HG03378 (cell line): Measurements from ENCODE around the gene BAIAP2.

Experiments
- ATAC-seq: cut with Tn5 transposase; IDR thresholded peaks from one replicate; pipeline ENCODE4 v1.9.1; 2021; ENCODE audit warnings: mild to moderate bottlenecking, moderate library complexity; ENCODE audit not compliant: unreplicated experiment

The BAIAP2 gene

GRCh38 chr17:81035521-81036196, 708 bp downstream of the BAIAP2 start:
- no peak for ATAC-seq

GRCh38 chr17:81036197-81036941, 1.4 kb downstream of the BAIAP2 start:
- no peak for ATAC-seq

GRCh38 chr17:81037026-81037797, 2.3 kb downstream of the BAIAP2 start:
- ATAC-seq, result no peak

- ATAC-seq, result no peak
Measured at GRCh38 chr17:81037798-81038733, 3.1 kb downstream of the BAIAP2 start.

DNA sequence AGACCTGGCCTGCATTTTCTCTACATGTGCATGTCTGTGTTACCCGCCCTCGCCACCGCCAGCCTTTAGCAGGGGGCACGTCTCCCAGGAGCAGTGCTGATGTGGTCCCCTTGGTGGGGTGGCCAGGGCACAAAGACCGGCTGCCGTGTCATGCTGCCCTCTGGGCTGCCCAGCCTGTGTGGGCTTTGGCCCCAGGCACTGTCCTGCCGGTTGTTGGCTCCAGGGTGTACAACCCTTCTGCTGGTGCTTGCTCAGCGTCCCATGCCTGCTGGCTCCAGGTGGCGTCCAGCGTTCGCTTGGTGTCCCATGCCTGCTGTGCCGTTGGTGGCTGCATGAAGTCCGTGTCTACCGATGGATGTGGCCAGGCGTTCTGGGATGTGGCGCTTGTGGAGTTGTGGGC, 4.1 kb downstream of the BAIAP2 start:
- ATAC-seq, result no peak

GRCh38 chr17:81039854-81040758, 5.2 kb downstream of the BAIAP2 start:
- no peak for ATAC-seq

GRCh38 chr17:81040791-81041337, 5.9 kb downstream of the BAIAP2 start:
- ATAC-seq, result no peak

GRCh38 chr17:81042606-81043005, 7.7 kb downstream of the BAIAP2 start:
- ATAC-seq, result no peak

DNA sequence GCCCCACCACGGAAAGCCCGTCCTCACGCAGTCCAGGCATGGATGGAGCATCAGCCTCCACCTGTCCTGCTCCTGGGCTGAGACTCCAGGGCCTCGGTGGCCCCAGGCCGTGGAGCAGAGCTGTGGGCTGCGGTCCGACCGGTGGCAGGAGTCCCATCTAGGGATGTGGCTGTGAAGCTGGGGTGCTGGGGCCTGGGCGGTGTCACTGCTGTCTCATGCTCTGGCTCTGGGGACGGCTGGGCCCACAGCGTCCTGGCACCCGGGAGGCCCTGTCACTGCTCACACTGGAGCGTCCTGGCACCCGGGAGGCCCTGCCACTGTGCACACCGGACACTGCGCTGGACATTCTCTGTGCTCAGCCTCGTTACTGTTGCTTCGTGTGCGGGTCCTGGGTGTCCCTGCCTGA, 8.4 kb downstream of the BAIAP2 start:
- ATAC-seq, result no peak

DNA sequence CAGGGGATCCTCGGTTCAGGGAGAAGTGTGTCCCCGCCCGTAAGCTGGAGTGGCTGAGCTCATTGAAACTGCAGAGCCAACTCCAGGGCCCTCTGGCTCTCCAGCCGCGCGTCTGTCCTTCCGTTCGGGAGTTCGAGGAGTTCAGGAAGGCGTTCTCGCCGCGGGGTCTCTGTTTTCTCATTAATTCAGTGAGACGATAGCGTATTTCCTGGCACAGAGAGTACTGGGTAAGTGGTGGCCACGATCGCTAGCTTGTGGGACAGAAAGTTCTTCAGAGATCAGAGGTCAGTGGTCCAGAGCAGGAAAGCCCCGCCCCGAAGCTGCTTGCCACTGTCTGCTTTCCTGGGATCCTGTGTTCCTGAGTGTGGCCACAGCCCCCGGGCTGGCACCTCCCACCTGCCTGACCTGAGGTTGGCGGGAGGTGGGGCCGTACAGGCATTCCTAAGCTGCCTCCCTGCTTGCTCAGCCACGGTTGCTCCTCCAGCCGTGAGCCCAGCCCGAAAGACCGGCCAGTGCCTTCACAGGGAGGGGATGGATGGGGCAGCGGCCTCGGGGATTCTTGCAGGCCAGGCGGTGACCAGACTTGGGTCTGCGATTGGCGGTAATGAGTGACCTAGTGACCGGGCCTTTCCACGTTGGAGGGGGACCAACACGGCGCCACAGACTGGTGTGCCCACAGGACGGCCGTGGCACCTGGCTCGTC, 8.9 kb downstream of the BAIAP2 start:
- no peak for ATAC-seq

- no peak for ATAC-seq
Measured at GRCh38 chr17:81044428-81044763, 9.4 kb downstream of the BAIAP2 start.

DNA sequence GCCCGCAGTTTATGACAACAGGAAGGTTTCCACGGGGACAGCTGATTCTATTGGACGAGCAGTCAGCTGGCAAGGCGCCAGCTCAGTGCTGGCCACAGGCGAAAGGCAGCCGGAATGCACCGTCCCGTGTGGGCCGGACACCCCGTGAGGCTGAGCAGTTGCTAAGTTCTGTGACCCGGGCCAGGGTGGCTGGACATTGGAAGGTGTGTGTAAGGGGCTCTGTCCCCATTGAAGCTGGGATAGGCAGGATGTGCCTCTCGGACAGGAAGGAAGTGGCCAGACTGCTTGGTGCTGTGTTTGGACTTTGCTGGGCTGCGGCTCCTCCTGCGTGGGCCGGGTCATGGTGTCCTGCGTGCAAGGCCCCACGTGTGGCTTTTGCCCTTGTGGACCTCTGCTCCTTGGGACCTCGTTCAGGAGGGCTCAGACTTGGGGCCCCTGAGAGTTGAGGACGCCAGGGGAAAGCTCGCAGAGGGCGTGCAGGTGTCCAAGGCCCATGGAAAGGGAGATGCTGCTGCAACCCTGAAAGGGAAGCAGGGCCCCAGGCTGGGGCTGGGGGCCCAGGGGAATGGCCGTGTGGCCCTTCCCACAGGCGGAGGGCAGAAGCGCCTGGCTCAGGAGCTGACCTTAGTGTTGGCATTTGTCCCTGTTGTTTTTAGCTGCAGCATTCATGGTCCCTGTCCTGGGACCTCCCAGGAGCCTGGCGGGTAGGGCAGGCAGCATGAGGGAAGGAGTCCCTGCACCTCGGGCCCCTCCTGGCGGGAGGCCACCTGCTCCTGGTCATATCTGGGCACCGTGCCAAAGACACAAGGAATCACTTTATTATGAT, 10.0 kb downstream of the BAIAP2 start:
- ATAC-seq, result no peak

- no peak for ATAC-seq
Measured at GRCh38 chr17:81045590-81046095, 10.7 kb downstream of the BAIAP2 start.

DNA sequence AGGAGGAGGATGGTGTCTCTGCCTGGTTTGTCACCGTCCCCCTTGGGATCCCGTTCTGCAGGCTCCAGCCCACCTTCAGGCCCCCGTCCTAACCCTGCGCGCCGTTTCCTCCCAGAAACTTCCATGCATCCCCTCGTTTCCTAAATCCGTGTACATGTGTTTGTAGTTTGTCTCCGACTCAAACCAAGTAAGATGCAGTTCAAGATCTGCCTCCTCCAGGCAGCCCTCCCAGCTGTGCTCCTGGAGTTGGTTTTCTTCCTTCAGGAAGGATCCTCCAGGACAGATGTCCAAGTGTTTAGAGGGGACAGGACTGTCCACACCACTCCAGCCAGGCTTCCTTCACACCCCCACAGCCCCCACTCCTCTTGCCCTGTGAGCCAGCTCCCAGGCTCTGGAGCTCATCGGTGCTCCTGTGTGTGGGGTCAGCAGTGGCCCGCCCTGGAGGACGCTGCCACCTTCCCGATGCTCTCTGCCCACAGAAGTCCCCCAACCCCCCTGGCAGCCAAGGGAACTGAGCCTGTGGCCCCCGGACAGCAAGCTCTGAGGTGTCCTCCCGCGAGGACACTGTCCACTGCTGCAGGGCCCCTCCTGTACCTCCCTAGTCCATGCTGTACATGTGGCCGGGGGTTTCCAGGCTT, 11.3 kb downstream of the BAIAP2 start:
- ATAC-seq, result no peak

DNA sequence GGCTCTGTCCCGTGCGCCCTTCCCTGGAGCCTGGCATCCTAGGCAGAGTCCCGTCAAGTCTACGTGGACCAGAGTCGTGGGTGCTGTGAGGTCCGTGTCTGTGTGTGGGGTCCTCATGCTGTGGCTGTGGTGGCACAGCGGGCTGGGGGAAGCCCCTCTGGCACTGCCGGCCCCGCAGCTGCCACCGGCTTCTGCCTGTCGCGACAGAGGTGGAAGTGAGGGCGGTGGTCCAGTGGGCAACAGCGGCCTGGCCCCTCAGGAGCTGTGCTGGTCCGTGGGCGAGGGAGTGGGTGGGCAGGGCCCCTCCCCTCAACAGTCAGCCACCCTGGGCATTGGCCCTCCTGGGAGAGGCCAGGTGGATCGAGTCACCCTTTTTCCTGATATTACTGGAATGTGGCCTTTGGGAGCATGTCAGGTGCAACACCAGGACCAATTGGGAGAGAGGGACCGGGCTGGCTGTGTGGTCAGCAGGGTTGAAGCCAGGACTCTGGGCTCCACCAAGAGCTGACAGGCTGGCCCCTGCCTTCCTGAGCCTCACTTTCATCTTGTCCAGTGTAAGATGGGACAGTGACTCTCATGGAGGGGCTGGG, 11.9 kb downstream of the BAIAP2 start:
- ATAC-seq, result no peak

DNA sequence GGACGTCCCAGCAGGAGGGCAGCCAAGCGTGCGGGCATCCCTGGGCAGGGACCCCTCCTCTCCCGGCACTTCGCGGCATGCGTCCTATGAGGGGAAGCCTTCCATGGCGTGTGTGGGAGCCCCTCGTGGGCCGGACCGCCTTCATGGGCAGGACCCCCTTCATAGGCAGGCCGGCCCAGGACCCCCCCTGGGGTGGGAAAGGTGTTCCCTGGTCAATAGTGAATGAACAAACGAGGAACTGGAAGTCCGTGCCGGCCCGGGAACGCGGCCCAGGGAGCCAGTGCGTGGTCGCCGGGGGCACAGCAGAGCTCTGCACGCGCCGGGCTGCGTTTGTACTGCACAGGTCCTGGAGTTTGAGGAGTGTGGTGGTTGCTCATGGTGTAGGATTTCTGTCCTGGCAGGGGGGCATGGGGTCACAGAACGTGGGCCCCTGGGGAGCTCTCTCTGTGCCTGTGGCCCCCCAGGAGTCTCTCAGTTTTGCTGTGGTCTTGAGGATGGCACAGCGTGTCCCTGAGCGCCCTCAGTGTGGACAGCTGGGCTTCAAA, 13.9 kb downstream of the BAIAP2 start:
- ATAC-seq, result no peak
